Measurements from ENCODE around the gene DNMBP.
"Not testable (repeated sequence)": the region's sequence is repeated elsewhere in the genome, so short reads cannot be mapped to it uniquely, and the experiment has no call there.

DNMBP gene

DNA sequence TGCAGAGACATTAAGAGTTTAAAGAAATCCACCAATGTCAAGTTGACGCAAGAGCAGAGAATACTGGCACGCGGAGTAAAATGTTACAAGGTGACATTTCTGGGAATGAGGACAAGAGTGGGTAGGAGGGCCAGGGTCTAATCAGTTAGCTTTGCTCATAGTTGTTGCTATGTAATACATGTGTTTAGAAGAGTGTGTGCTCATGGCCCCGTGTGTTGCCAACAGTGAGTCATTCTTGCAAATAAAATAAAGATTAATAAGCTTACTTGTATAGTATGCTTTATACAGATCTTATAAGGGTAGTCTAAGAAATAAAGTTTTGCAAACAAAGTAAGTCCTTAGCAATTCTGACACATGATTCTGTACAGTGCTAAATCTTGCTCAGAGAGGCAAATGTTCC lies 64.5 kb downstream of the DNMBP start:
- no peak for DNase-seq

DNA sequence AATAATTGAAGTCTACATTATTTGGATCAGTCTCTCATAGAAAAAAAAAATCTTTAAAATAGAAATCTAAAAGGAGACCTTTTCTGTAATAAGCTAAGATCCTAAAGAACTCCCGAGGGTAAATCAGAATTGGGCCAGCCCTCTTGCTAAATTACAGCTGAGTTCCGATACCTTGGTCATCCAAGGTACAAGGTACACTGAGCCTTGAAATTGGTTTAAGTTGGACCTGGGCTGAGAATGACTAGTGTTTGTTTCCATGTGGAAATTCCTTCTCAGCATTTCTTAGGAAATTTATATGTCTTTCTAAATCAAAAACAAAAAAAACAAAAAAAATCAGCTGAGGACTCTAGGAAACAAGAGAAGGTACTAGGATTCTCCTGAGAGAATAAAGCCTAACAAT lies 64.9 kb downstream of the DNMBP start:
- no peak for DNase-seq

GRCh38 chr10:99943908-99944307 lies 65.8 kb downstream of the DNMBP start:
- DNase-seq, result no peak

DNA sequence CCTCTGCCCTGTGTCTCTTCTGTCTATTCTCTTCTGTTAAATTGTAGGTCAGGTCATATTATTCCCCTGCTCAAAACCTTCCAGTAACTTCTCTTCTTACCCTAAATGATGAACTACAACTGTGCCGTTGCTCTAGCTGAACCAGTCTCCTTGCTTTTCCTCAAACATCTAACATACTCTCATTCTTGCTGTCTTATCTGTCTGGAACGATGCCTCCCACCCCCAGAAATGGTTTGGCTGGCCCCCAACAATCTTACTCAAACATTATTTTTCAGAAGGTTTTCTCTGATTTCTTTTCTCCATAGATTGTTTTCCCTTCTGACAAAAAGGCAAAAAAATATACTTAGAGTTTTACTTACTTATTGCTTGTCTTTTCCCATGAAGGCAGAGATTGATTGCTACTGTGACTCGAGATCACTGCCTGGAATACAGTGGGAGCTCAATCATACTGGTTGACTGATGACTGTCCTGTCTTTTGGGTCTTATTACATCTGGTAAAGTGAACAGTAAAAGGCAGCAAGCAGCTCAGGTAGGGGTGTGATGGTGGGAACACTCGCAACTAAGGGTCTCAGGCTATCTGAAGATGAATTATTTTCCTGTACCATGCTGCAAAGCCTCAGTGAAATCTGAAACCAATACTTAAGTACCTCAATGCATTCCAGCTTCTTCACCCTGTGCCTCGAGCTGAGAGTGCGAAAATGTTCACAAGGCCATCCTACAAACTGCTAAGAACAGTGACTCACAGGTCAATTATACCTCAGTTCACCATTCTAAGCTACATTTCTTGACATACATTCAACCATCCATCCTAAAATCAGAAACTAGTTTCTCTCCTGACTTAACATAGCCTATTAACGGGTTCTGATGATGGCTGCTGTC lies 67.6 kb downstream of the DNMBP start:
- DNase-seq, result no peak

- no peak for DNase-seq
Observed at GRCh38 chr10:99938563-99938962, 71.2 kb downstream of the DNMBP start.

DNA sequence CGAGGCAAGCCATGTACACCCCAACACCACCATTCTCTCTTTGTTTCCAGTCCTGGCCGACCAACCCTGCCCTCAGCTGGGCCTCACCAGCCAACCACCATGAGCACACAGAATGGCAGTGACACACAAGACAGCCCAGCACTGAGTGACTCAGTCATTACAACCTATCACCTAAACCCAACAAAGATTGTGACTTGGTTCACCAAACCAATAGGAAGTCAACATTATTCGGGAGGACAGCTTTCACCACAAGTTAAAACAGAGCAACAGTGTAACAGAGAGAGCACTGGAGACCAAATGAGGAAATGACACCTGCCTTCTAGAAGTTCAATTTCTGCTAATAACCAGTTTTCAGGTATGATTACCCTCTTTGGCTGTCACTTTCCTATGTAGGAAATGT lies 72.1 kb downstream of the DNMBP start:
- no peak for DNase-seq

GRCh38 chr10:99932203-99932957 lies 77.4 kb downstream of the DNMBP start:
- DNase-seq, result not testable (repeated sequence)

DNA sequence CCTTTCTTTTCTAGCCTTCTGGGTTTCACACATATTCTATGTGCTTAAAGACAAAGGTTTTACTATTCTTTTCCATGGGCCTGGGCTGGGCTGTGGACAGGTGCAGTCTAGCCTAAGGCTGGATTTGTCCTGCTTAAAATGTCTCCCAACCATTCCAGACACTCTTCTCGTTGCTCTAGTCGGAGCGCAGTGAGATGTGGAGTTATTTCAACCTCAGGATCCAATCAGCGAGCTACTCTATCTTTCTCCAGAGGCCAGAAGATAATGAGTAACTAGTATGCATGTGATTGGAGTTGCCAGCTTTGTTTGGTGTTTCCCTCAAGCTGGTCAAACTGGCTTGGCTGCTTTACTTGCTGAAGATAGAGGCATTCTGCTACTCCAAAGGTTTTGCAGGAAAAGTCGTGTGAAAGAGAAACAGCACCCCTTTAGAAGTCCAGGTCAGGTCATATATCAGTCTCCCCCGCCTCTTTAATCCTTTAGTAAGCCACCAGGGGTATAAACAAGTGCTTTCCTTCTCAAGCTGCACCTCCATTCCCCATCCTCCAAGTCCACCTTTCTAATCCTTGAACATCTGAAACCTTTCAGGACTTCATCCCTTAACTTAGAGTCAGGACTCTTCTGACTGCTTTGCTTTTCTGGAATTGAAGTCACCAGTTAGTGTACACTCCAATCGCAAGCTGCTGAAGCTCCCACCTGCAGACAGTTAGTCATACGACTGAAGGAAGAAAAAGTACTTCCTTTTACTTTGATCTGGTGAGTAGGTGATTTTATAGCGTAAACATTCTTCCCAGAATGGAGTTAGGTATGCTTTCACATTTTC lies 78.8 kb downstream of the DNMBP start:
- DNase-seq, result no peak

- DNase-seq, result no peak
Observed at GRCh38 chr10:99929360-99929759, 80.4 kb downstream of the DNMBP start.

DNA sequence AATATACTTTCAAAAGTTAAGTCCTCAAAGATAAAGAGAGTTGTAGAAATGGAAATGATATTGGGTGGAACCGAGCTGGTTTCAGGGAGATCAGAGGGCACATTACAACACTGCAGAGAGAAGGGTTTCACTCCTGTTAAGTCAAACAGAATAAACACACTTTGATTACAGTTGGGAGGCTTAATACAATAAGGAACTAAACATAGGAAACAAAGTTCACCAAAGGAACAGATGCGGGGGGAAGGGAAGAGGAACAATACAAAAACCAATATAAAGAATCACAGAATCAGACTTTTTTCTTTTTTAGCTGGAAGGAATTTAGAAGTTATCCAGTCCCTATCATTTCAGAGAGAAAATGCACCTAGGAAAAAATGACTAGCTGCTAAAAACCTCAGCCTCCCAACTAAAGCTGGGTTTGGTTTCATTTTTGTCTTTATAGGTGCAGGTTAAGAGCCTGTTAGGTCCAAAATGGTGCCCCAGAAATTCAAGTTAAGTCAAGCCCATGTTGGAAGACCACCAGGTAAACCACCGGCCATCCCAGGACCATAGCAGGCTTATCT lies 81.9 kb downstream of the DNMBP start:
- DNase-seq, result no peak

GRCh38 chr10:99926925-99927720 lies 82.6 kb downstream of the DNMBP start:
- no peak for DNase-seq

GRCh38 chr10:99924451-99925255 lies 85.1 kb downstream of the DNMBP start:
- no peak for DNase-seq

DNA sequence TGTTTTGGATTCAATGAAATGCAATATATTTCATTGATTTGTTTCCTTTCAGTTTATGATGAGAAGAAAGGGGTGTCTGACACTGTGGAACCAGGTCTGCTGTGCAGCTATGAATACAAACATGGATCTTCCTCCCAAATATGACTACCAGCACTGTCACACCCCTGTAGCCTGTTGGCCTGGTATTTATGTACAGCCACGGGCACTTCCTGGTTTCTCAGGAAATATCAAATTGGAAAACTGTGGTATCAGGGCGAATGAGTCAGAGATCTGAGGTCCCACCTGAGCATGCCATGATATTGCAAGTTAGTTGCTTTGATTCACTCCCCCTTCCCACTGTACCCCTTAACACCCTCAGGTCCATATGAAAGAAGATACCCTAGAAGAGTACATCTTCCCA lies 87.8 kb downstream of the DNMBP start:
- DNase-seq, result no peak

DNA sequence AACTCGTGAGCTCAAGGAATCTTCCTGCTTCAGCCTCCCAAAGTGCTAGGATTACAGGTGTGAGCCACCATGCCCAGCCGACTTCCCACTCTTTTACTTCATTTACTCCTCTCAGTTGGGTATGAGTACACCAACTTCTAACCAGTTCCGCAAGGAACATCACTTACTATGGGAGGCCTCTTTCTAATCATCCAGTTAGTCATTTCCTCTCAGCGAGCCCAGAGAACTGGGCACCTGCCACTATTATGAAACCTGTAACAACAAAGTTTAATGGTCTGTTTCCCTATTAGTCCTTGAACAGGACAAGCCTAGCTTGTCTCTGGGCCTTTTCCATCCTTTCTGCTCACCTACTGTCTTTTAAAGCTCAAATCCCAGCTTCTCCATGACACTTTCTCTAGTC lies 88.8 kb downstream of the DNMBP start:
- DNase-seq, result no peak

DNA sequence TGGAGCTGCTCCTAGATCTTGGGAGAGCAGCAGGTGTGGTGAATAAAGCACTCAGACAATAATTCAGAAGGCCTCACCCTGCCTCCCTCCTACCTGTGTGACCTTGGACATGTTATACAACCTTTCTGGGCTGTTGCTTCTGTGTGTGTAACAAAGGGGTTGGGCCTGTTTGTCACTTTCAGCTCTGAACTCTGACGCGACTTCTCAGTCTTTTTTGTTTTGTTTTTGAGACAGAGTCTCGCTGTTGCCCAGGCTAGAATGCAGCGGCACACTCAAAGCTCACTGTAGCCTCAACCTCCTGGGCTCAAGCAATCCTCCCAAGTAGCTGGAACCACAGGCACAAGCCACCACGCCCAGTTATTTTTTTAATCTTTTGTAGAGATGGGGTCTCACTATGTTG lies 89.3 kb downstream of the DNMBP start:
- no peak for DNase-seq

GRCh38 chr10:99917963-99918825 lies 91.6 kb downstream of the DNMBP start:
- DNase-seq, result no peak

DNA sequence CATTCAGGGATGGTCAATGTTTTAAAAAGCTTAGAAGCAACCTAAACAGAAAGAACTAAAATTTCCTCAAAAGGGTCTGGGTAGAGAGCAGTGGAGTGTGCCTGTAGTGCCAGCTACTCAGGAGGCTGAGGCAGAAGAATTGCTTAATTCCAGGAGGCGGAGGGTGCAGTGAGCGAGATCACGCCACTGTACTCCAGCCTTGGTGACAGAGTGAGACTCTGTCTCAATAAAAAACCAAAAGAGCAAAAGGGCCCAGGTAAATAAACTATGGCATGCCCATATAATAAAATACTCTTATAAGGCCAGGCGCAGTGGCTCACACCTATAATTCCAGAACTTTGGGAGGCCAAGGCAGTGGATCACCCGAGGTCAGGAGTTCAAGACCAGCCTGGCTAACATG lies 93.0 kb downstream of the DNMBP start:
- DNase-seq, result no peak

- no peak for DNase-seq
Observed at GRCh38 chr10:99915414-99915813, 94.3 kb downstream of the DNMBP start.

DNA sequence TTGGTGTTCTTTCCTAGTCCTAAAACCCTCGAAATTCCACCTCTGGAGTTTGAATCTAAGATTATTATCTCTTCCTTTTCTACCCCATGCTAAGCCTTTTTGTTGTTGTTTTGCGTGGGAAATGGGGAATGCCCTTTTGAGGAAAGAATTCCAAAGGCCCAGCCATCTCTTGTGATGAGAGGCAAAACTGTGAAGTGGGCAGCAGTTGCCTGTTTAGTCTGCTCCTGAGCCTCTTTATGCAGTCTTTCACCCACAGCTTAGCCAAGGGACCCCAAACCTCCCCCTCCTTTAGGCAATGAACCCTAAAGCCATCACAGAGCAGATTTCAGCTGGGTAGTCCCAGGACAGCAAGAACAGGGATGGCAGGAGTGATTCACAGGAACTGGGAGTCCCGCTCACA lies 95.5 kb downstream of the DNMBP start:
- no peak for DNase-seq

GRCh38 chr10:99913831-99914235 lies 95.9 kb downstream of the DNMBP start:
- no peak for DNase-seq

All from NCI-H2081 (cell line).